ENCODE data around the gene DLX5. TPM values are rescaled to one million over a fixed set of nuclear protein-coding genes. Genes with fewer than 3 reads are reported as not detected.

The DLX5 gene
- polyA plus RNA-seq, 1 donor from 2014 or later, result 44.6 TPM

DNA sequence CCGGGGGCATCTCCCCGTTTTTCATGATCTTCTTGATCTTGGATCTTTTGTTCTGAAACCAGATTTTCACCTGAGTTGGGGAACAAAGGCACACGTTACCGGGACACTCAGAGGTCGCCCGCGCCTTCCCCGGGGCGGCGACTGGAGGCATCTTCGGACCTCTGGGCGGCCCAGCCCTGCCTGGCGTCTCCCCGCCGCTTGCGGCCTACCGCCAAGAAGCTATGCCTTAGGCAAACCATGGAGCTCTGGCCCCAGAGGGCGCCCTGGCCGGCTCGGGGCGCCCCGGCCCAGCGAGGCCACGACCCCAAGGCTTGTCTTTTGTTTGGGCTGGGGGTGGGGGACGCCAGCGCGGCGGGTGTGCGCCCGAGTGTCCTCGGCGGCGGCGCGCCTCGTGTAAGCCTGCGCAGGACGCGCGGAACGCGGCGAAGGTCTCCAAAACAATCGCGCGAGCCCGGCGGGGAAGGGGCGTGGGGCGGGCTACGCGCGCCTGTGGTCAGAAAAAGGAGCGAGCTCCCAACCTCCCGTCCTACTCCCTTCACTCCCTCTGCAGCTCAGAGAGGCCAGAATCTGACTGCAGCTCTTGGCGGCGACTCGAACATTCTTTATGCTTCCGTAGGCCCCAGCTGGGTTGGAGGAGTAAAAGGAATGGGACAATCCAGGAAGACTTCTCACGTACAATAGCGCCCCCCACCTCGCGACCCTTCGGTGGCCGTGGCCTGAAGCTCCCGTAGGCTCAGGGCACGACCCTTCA, 3.5 kb downstream of the DLX5 start:
- peak overlapping the region; percentile 81 for H3K4me2 ChIP-seq (ENCODE audit: low read length)
- H3K27ac ChIP-seq (ENCODE audit: low read length), result peak overlapping the region; percentile 100
- H3K36me3 ChIP-seq (ENCODE audit: insufficient read depth, low read length), result peaks cover 18% of the 10 kb centered on the region
- no peaks in the 10 kb centered on the region for H3K9me2 ChIP-seq (ENCODE audit: insufficient read depth, low read length)
- peaks cover 98% of the 10 kb centered on the region for H3K79me2 ChIP-seq (replicated peaks; ENCODE audit: insufficient read depth, low read length)
- peaks cover 4% of the 10 kb centered on the region for H3F3A ChIP-seq (ENCODE audit: insufficient read depth, low read length, poor library complexity, severe bottlenecking)
- peak overlapping the region; percentile 87 for H3K4me3 ChIP-seq (ENCODE audit: low read length)
- no peak overlapping the region for H2AFZ ChIP-seq (ENCODE audit: low read depth, low read length)
- H4K20me1 ChIP-seq (ENCODE audit: insufficient read depth), result no peaks in the 10 kb centered on the region
- H3K9ac ChIP-seq (ENCODE audit: low read length), result peak overlapping the region; percentile 99
- H3K9me3 ChIP-seq (ENCODE audit: low read length), result no peaks in the 10 kb centered on the region
- H3K27me3 ChIP-seq (ENCODE audit: insufficient read depth, low read depth, low read length), result peaks cover 18% of the 10 kb centered on the region
- TF ChIP-seq EZH2 (IDR thresholded peaks at IDR 0.05; ENCODE audit: borderline replicate concordance, insufficient read depth, low read length, poor library complexity, severe bottlenecking) (no peak), EP300 (conservative IDR thresholded peaks at IDR 0.05; ENCODE audit: poor library complexity, severe bottlenecking) (no peak), TAF1 (IDR thresholded peaks at IDR 0.05; ENCODE audit: low read depth) (peak; percentile 59)
- TF ChIP-seq, protein P1, sequence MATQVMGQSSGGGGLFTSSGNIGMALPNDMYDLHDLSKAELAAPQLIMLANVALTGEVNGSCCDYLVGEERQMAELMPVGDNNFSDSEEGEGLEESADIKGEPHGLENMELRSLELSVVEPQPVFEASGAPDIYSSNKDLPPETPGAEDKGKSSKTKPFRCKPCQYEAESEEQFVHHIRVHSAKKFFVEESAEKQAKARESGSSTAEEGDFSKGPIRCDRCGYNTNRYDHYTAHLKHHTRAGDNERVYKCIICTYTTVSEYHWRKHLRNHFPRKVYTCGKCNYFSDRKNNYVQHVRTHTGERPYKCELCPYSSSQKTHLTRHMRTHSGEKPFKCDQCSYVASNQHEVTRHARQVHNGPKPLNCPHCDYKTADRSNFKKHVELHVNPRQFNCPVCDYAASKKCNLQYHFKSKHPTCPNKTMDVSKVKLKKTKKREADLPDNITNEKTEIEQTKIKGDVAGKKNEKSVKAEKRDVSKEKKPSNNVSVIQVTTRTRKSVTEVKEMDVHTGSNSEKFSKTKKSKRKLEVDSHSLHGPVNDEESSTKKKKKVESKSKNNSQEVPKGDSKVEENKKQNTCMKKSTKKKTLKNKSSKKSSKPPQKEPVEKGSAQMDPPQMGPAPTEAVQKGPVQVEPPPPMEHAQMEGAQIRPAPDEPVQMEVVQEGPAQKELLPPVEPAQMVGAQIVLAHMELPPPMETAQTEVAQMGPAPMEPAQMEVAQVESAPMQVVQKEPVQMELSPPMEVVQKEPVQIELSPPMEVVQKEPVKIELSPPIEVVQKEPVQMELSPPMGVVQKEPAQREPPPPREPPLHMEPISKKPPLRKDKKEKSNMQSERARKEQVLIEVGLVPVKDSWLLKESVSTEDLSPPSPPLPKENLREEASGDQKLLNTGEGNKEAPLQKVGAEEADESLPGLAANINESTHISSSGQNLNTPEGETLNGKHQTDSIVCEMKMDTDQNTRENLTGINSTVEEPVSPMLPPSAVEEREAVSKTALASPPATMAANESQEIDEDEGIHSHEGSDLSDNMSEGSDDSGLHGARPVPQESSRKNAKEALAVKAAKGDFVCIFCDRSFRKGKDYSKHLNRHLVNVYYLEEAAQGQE (IDR thresholded peaks at IDR 0.05; ENCODE audit: borderline replicate concordance), result peak; percentile 16

DNA sequence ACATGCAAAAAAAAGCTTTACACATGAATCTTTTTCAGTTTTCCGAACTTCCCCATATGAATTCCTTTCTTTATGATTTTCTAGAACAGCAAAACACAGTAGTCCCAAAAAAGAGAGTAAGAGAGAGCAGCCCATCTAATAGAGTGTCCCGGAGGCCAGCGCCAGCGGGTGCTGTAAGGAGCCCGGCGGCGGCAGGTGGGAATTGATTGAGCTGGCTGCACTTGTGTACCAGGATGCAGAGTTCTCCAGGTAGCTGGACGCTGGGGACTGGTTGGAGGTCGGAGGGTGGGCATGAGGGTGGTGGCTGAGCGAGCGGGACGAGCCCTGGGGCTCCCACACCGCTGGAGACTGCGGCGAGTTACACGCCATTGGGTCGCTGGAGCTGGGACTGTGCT, 4.0 kb downstream of the DLX5 start:
- peak overlapping the region; percentile 100 for H3K27ac ChIP-seq (ENCODE audit: low read length)
- no peaks in the 10 kb centered on the region for H4K20me1 ChIP-seq (ENCODE audit: insufficient read depth)
- H3K4me3 ChIP-seq (ENCODE audit: low read length), result peak overlapping the region; percentile 87

More for the DNA sequence above, 4.0 kb downstream of the DLX5 start:
- peak overlapping the region; percentile 99 for H3K9ac ChIP-seq (ENCODE audit: low read length)
- peaks cover 4% of the 10 kb centered on the region for H3F3A ChIP-seq (ENCODE audit: insufficient read depth, low read length, poor library complexity, severe bottlenecking)
- no peaks in the 10 kb centered on the region for H3K9me2 ChIP-seq (ENCODE audit: insufficient read depth, low read length)
- peaks cover 18% of the 10 kb centered on the region for H3K36me3 ChIP-seq (ENCODE audit: insufficient read depth, low read length)
- peaks cover 97% of the 10 kb centered on the region for H3K79me2 ChIP-seq (replicated peaks; ENCODE audit: insufficient read depth, low read length)
- peak overlapping the region; percentile 81 for H3K4me2 ChIP-seq (ENCODE audit: low read length)
- TF ChIP-seq POLR2AphosphoS5 (IDR thresholded peaks at IDR 0.05) (no peak), EZH2 (IDR thresholded peaks at IDR 0.05; ENCODE audit: borderline replicate concordance, insufficient read depth, low read length, poor library complexity, severe bottlenecking) (no peak), EP300 (conservative IDR thresholded peaks at IDR 0.05; ENCODE audit: poor library complexity, severe bottlenecking) (no peak), MXI1 (conservative IDR thresholded peaks at IDR 0.05; ENCODE audit: poor library complexity, severe bottlenecking) (no peak), RAD21 (conservative IDR thresholded peaks at IDR 0.05) (no peak), SMC3 (conservative IDR thresholded peaks at IDR 0.05; ENCODE audit: poor library complexity) (no peak), TAF1 (IDR thresholded peaks at IDR 0.05; ENCODE audit: low read depth) (no peak)
- TF ChIP-seq, protein P1 (IDR thresholded peaks at IDR 0.05; ENCODE audit: borderline replicate concordance), result no peak
- TF ChIP-seq, protein P2, sequence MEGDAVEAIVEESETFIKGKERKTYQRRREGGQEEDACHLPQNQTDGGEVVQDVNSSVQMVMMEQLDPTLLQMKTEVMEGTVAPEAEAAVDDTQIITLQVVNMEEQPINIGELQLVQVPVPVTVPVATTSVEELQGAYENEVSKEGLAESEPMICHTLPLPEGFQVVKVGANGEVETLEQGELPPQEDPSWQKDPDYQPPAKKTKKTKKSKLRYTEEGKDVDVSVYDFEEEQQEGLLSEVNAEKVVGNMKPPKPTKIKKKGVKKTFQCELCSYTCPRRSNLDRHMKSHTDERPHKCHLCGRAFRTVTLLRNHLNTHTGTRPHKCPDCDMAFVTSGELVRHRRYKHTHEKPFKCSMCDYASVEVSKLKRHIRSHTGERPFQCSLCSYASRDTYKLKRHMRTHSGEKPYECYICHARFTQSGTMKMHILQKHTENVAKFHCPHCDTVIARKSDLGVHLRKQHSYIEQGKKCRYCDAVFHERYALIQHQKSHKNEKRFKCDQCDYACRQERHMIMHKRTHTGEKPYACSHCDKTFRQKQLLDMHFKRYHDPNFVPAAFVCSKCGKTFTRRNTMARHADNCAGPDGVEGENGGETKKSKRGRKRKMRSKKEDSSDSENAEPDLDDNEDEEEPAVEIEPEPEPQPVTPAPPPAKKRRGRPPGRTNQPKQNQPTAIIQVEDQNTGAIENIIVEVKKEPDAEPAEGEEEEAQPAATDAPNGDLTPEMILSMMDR (IDR thresholded peaks at IDR 0.05; ENCODE audit: poor library complexity, severe bottlenecking), result no peak
- peaks cover 12% of the 10 kb centered on the region for H3K27me3 ChIP-seq (ENCODE audit: insufficient read depth, low read depth, low read length)
- no peak overlapping the region for H2AFZ ChIP-seq (ENCODE audit: low read depth, low read length)
- no peaks in the 10 kb centered on the region for H3K9me3 ChIP-seq (ENCODE audit: low read length)
